ENCODE measurements around the gene RANGAP1.
A peak's percentile ranks its signal among the peaks of the same experiment; 100 is the strongest.

Gene RANGAP1

DNA sequence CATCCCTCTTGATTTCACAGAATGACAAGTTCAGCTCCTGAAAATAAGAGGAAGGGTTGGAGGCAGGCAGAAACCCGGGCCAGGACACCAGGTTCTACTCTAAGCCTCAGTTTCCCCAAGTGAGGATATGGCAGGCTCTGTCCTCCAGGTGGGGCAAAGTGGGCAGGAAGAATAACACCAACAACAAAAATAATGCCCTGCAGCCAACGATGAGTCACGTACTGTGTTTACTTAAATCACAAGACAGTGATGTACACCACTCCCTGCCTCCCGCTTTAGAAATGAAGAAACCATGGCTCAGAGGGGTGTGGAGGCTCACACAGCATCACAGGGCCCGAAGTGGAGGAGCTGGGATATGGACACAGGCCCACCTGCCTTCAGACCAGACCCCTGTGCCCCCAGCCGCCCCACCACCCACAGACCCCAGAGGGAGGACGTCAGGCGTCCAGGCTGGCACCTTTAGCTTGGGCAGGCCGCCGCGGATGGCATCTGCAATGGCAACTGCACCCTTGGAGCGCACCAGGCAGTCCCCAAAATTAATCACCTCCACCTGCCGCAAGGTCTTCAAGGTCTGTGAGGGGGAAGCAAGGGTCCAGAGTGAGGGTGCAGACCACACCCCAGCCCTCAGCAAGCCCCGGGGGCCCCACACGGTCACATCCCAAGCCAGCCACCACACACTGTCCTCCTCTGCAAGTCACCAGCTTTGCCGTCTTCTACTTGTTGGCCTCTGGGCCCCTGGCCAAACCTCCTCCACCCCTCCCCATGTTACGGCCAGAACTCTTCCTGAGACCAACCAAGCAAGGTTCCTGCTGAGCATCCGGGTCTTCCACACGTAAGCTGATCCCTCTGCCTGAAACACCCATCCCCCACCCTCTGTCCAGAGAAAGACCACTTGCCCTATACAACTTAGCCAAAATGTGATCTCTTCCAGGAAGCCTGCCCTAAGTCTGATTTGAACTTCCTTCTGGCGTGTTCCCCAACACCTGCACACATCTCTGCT is 29.4 kb downstream of the RANGAP1 start:
- DNase-seq, result no peak

DNA sequence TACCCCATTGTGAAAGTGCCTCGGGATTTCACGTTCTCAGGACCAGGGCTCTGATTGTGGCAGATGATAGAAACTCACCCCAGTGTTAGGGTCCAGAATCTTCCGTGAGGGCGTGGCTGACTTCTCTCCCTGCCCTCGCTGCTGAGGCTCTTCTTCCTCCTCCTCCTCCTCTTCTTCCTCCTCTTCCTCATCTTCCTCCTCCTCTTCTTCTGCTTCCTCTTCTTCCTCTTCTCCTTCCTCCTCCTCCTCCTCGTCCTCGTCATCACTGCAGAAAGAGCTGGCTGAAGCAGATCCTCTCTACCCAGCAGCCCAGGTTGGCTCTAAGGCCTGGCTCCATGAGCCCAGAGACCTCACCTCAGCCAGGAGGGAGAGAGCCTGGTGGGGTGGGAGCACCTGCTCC is 31.8 kb downstream of the RANGAP1 start:
- DNase-seq, result no peak

DNA sequence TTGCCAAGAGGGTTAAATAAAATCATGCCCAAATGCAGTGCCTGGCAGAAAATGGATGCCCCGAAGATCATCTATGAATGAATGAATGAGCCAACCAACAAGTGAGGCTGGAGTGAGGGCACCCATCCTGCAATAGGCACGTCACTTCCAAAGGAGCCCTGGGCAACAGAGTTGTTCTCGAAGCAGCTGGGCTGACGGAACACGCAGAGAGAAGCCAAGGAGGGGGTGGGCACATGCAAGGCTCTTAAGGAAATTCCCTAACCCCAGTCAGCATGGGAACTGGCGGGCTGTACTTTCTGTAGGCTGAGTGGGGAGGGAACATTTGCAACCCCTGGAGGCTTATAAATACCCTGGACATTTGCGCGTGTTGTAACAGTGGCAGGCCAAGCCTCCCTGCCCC is 33.6 kb downstream of the RANGAP1 start:
- DNase-seq, result no peak

DNA sequence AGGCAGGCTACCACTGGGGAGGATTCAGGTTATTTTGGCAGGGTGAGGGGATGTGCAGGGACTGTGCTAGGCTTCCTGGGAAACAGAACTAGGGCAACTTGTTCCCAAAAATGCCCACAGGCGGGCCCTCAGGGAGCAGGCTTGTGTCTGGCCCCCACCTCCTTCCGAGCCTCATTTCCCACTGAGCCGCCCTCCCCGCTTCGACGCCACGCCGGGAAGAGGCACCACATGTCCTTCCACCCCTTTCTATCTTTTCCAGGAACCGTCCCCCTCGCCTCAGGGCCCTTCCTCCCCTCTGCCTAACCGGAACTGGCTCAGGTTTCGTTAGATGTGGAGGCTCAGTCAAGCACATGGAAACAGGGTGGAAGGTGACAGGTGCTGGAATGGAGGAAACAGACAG is 35.9 kb downstream of the RANGAP1 start:
- DNase-seq, result no peak

DNA sequence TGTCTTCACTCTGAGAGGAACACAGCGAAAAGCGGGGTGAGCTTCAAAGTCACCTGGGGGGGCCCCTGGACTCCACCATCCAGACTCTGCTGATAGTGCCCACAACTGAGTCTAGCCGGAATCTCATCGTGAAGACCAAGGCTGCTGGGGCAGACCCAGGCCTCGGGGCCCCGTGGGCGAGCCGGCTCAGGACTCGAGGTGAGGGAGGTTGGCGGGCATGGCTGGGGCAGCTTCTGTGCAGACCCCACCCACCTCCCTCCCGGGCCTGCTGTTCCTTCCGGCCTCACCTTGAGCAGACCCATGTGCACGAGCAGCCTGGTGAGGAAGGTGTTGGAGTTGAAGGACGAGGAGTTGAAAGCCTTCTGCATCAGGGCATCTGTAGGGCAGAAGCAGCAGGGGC is 36.5 kb downstream of the RANGAP1 start:
- no peak for DNase-seq

DNA sequence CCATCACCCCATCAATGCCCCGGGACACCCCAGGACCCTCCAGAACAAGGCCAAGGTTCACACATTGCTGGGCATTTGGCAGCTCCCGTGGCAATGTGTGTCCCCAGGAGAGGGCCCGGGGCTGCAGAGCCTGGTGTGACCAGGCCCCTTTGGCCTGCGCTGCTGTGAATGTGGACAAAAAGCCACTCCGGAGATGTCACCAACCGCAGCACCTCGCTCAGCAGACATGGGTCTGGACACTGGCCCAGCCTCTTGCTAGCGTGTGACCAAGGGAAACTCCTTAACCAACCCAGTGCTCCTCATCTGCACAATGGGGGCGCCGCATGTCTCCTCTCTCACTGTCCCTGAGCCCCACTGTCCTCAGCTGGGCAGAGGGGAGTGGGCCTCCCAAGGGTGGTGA is 37.2 kb downstream of the RANGAP1 start:
- no peak for DNase-seq

DNA sequence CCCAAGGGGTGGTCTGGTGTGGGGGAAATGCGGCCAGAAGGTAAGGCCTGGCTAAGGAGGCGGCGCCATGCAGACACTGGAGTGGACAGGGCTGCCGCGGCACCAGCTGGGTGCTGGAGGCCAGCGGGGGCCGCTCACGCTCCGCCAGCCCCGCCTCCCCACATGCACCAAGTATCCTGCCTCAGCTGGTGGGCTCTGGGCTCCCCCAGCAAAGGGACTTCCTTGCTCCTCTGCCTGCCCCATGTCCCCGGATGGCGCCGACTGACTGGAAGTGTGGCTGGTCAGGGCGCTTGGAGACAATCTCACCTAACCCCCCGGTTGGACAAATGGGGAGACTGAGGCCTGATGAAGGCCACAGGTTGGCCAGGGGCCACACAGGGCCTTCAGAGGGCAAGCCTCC is 37.7 kb downstream of the RANGAP1 start:
- no peak for DNase-seq

DNA sequence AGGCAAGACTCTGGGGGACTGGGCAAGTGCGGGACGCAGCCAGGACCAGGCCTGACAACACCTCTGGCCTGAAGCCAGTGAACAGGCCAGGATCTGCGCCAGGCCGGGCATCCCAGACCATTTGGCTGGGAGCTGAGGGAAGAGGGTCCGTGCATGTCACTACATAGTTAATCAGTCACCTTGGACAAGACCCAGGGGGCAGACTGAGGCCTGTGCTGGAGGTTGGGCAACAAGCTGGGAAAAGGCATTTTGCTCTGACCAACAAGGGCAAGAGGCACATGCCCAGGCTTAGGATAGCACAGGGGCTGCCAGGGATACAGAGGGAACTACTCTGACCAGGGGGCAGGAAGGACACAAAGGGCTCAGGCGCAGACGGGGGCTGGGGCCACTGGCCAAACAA is 38.3 kb downstream of the RANGAP1 start:
- no peak for DNase-seq

DNA sequence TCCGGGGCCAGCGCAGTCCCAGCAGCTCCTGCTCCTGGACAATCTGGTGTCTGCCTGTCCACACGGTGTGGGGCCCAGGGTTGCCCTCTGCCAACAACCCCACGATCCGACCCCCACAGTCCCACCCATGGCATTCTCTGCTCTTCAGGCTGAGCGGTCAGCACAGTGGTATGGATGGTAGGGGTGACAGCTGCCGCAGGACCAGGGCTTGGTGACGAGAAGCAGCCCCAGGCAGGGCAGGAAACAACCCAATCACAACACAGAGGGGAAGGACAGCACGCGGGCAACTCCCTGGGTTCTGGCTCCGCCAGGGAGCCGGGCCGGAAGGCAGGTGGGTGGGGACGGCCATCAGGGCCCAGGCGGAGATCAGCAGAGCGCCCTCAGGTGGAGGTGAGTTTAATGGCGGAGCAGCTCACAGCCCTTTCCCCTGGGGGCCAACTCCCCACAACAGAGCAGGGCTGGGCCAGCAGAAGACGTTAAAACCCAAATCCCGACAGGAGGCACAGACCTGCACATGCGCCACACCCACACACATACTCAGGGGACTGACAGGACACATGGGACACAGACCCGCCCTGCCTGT is 40.0 kb downstream of the RANGAP1 start:
- no peak for DNase-seq

DNA sequence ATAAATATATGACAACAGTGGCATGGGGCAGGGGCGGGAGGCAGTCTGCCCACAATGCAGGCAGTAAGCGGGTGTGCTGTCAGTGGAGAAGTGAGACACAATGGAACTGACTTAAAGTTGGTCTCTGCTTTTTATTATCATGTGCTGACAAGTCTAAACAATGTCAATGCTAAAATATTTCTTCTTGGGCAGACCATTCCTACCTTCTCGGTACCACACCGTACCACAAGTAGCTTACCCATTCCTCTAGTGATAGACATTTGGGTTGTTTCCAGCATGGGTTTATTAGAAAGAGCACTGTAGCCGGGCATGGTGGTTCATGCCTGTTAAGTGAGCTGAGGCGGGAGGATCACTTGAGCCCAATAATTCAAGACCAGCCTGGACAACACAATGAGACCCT is 42.6 kb downstream of the RANGAP1 start:
- DNase-seq, result no peak

DNA sequence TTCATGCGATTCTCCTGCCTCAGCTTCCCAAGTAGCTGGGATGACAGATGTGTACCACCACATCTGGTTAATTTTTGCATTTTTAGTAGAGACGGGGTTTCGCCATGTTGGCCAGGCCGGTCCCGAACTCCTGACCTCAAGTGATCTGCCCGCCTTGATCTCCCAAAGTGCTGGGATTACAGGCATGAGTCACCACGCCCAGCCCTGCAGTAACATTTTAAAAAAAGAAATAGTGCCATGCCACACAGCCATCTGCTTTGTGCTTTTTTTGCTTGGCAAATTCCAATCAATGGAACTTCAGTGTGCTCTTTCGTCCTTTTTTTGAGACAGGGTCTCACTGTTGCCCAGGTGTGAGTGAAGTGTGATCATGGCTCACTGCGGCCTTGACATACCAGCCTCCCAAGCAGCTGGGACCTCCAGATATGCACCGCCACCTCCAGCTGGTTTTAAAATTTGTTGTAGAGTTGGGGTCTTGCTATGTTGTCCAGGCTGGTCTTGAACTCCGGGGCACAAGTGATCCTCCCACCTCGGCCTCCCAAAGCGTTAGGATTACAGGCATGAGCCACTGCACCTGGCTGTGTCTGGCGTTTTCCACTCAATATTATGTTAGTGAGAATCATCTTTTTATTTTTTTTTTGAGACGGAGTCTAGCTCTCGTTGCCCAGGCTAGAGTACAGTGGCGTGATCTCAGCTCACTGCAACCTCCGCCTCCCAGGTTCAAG is 43.4 kb downstream of the RANGAP1 start:
- no peak for DNase-seq

DNA sequence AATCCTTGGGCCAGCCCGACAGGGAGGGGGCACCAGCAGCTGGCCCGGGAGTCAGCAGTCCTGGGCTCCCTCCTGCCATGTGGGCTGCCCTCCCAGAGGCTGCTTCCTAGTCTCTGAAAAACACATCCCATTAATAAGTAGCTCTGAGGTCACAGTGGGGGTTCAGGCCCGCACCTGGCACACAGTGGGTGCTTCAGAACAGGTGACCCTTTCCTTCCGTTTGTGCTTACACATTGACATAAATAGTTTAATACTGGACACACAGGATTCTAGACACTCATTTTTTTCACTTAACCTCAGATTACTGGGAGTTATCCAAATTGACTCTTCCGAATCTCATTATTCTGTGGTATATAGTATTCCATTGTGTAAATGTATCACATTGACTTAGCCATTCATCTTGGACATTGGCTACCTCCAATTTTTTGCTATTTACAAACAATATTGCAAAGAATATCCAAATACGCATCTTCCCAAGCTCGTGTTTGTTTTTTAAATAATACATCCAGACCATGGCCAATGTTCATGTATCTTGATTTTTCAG is 44.8 kb downstream of the RANGAP1 start:
- no peak for DNase-seq

DNA sequence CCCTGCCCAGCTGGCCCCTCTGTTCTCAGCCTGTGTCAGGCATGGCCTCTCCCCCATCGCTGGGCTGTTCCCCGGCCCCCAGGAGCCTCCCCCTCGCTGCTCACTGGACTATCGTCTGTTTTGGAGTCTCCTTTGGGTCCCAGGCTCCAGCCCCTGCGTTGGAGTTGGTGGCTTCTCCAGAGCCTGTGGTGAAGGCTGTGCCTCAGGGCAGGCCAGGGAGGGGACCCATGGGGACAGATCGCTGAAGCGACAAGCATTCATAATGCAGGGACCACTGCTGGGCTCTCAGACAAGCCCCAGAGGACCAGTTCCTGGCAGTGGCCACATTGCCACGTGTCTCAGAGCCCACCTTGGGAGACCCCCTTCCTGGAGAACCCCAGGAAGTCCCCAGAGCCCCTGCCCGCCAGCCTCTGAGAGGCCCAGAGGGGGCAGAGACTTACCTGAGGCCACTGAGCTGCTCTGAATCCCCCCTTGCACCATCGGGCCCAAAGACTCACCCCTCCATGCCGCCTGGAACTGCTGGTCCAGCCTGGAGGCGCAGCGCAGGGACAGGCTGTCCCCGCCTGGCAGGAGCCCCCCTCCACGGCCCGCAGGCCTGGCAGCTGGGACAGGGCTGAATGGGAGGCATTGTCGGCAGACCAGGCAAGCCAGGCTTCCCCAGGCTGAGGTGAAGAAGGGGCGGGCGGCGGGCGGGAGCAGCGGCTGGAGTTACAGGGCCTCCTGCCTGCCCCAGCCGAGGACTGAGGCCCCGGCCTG is 45.4 kb downstream of the RANGAP1 start, which contains the start of gene CHADL:
CHADL (minus strand) TSS at position 555 of the 756 bp plus-strand sequence; CDS start at position 505, 50 bp downstream.
- no peak for DNase-seq

DNA sequence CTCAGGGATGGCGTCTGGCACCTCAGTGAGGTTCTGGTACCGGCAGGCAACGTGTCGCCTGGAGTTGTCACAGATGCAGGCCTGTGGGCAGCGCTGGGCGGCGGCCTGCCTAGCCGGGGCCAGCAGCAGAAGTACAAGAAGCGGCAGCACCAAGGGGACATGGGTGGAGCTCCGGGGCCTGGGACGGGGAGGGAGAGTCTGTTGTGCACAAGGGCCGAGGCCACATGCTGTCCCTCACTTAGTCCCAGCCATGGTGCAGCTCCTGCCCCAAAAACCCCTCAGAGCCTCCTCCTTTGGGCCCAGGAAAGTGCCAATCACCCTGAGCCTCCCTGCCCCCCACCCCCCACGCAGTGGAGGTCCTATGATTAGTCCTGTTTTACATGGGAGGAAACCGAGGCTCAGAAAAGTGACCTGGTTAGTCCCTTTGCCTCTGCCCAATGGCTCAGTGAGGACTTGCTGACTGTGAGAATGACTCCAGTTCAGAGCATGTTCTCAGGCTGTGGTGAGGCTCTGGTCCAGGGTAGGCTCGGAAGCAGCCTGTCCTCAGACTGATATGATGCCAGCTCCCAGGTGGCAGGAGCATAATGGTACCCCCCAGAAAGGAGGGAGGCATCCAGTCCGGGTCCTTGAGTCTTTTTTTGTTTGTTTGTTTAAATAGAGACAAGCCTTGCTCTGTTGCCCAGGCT is 46.4 kb downstream of the RANGAP1 start:
- DNase-seq, result no peak

DNA sequence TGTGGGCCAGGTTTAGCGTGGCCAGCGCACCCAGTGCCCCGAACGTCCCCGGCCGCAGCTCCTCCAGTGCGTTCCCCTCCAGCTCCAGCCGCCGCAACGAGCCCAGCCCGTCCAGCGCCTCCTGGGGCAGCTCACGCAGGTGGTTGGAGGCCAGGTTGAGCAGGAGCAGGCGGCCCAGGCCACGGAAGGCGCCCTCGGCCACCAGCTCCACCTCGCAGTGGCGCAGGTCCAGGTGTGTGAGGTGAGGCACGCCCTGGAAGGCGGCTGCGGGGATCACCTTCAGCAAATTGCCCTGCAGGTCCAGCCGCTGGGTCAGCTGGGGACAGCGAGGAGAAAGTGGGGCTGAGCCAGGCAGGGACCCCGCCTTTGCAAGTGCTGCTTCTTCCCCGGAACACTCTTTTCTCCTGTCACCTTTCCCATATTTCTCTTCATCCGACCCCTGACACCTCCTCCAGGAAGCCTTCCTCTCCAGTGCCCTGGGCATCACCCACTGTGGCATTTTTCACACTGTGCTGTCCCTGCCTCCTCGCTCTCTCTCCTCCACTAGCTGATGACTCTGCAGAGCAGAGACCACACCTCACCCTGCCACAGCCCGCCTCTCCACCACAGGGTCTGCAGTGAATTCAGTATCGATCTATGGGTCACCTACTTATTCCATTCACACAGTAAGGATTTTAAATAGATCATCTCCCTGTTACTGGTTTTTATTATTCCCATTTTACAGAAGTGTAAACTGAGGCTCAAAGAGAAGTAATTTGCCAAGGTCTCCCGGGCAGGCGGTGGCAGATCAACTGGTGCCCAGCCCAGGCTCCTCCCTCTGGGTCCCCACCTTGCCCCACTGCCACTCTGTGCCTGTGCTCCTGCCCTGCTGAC is 47.2 kb downstream of the RANGAP1 start:
- DNase-seq, result no peak

DNA sequence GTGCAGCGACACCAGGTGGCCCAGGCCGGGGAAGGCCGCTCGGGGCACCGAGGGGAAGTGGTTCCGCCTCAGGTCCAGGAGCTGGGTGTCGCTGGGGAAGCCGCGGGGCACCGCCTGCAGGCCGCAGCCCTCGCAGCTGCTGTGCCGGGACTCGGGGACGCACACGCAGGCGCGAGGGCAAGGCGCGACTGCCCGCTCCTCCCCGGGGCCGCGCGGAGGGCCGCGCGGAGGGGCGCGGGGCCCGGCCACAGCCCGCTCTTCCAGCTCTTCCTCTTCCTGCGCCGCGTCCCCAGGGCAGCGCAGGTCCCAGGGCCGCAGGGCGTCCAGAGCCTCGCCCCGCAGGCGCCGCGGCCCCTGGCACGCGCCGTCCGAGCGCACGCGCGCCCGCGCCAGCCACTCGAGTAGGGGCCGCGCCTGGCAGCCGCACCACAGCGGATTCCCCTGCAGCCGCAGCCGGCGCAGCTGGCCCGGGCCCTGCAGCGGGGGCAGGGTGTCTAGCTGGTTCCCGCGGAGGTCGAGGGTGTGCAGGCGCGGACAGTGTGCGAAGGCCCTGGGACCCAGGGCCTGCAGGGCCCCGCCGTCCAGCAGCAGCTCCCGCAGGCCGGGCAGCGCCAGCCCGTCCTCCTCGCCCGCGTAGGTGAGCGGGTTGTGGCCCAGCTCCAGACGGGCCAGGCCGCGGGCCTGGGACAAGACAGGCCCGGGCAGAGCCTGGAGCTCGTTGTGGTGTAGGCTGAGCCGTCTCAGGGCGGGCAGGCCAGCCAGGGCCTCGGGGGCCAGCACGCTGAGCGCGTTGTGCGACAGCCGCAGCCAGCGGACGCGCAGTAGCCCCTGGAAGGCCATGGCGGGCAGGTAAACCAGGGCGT is 48.0 kb downstream of the RANGAP1 start:
- DNase-seq, result peak; percentile 89

DNA sequence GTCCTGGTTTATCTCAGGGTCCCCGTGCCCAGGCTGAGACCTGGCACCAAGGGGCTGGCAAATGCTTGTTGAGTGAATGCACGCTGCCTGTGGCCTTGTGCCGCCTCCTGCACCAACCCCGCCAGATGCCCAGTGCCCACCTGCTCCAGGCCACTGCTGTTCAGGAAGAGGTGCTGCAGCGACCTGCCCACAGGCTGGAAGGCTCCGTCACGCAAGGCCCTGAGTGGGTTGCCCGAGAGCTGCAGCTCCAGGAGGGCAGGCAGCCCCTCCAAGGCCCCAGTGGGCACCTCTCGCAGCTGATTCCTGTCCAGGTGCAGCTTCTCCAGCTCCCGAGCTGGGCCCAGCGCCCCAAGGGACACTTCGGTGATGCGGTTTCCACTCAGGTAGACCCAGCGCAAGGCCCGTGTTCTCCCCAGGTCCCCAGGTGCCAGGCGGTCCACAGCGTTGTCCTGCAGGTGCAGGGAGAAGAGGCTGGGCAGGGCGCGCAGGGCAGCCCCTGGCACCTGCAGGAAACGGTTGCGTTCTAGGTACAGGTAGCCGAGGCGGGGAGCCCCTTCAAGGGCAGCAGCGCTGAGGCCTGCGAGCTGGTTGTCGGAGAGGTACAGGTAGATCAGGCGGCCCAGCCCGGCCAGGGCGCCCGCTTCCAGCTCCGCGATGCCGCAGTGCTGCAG is 48.8 kb downstream of the RANGAP1 start:
- DNase-seq, result no peak

DNA sequence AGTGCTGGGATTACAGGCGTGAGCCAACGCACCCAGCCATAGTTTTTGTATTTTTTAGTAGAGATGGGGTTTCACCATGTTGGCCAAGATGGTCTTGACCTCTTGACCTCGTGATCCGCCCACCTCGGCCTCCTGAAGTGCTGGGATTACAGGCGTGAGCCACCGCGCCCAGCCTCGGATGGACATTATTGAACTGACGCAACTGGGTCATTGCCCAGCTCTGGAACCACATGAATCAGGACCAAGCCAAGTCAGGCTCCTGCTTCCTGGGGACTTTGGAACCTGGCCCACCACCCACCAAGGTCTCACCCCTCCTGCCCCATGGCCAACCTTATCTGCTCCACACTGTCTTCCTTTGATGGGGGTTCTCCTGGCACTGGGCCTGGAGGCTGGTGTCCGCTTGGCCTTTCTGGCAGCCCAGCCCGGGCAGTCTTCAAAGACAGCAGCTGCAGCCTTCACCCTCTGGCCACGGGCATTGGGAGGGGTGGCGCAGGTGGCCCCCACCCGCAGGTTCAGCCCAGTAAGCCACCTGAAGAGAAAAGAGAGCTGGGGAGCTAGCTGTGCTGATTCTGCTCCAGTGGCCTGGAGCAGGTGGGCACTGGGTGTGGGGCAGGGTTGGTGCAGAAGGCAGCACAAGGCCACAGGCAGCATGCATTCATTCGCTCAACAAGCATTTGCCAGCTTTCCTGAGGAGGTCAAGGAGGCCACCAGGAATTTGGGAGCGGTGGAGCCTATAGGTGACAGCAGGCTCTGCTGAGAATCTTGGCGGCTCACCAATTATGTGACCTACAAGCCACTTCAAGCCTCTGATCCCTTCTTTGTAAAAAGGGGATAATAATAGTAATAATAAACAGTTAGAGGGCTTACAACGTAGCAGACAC is 50.9 kb downstream of the RANGAP1 start:
- no peak for DNase-seq

Data from activated CD4-positive, alpha-beta T cell treated with anti-CD3 and anti-CD28 coated beads, Interleukin-2, Interleukin-6, amounts not matched to agents 100 ng/mL and 50 ng/mL, durations not matched to agents 16 hours and 8 hours (primary cell).